OCI-LY7 (cell line): ENCODE results near the gene IFNL3. TPM values are rescaled to one million over a fixed set of nuclear protein-coding genes. Genes with fewer than 3 reads are reported as not detected.

Source experiments
- BruUV-seq: library from RNA; stranded (reverse); fragments of 400-500 nt; replicated peaks from 2 replicates; lab custom pipeline; 2021; lab: Mats Ljungman, UMichigan
- CTCF ChIA-PET: fragments of 300-600 bp; sonication (Branson Sonifier 250); formaldehyde crosslinking; loops from one replicate; lab custom pipeline; 2022; ENCODE audit warnings: antibody characterized with exemption; ENCODE audit not compliant: unreplicated experiment; lab: Charles Lee
- POLR2A ChIA-PET: fragments of 300-600 bp; sonication (Branson Sonifier 250); formaldehyde crosslinking; loops from one replicate; lab custom pipeline; 2022; ENCODE audit warnings: antibody characterized with exemption; lab: Charles Lee
- DNase-seq: peaks from one replicate; pipeline ENCODE4 v3.0.0-alpha.2; 2015; ENCODE audit warnings: low spot score
- H2AFZ ChIP-seq: fragments of 200-600 bp; sonication (generic), shearing (Covaris generic); 2 replicates; pipeline ENCODE4 v1.6.1; 2014; ENCODE audit warnings: mild to moderate bottlenecking, antibody characterized with exemption, low read length, moderate library complexity
- H3K27ac ChIP-seq: fragments of 200-600 bp; sonication (generic); 2 replicates; pipeline ENCODE4 v1.5.1; 2014; ENCODE audit warnings: mixed run types, low read depth, mild to moderate bottlenecking, moderate library complexity, low read length, inconsistent platforms; ENCODE audit not compliant: poor library complexity, severe bottlenecking
- H3K36me3 ChIP-seq: fragments of 200-600 bp; sonication (generic); 2 replicates; pipeline ENCODE4 v1.6.1; 2014; ENCODE audit warnings: mild to moderate bottlenecking, antibody characterized with exemption, low read length, moderate library complexity, mixed read lengths; ENCODE audit not compliant: insufficient read depth
- H3K4me1 ChIP-seq: fragments of 200-600 bp; sonication (generic); 2 replicates; pipeline ENCODE4 v1.5.1; 2014; ENCODE audit warnings: mild to moderate bottlenecking, low read length; ENCODE audit not compliant: insufficient read depth, poor library complexity, severe bottlenecking
- H3K4me2 ChIP-seq: fragments of 200-600 bp; sonication (generic); 2 replicates; pipeline ENCODE4 v1.6.1; 2014; ENCODE audit warnings: mild to moderate bottlenecking, low read length
- H3K4me3 ChIP-seq: fragments of 200-600 bp; sonication (generic); 2 replicates; pipeline ENCODE4 v1.5.1; 2014; ENCODE audit warnings: mild to moderate bottlenecking, low read depth, low read length; ENCODE audit not compliant: poor library complexity, severe bottlenecking
- H3K79me2 ChIP-seq: fragments of 200-600 bp; sonication (generic); 2 replicates; pipeline ENCODE4 v1.6.1; 2016; ENCODE audit warnings: low read depth, mild to moderate bottlenecking, low read length, moderate library complexity, mixed read lengths; ENCODE audit not compliant: insufficient read depth
- H3K9me2 ChIP-seq: fragments of 200-600 bp; sonication (generic); 2 replicates; pipeline ENCODE4 v1.6.1; 2016; ENCODE audit warnings: mild to moderate bottlenecking, low read length, mixed read lengths; ENCODE audit not compliant: insufficient read depth
- H3K9me3 ChIP-seq: fragments of 200-600 bp; sonication (generic); 2 replicates; pipeline ENCODE4 v1.6.1; 2014; ENCODE audit warnings: mild to moderate bottlenecking, mixed run types, low read length, mixed read lengths
- H4K20me1 ChIP-seq: fragments of 200-600 bp; sonication (generic); 2 replicates; pipeline ENCODE4 v1.6.1; 2014; ENCODE audit warnings: mild to moderate bottlenecking, antibody characterized with exemption, low read length, moderate library complexity, mixed read lengths; ENCODE audit not compliant: insufficient read depth
- CTCF ChIP-seq: fragments of 200-600 bp; sonication (generic); conservative IDR thresholded peaks from 2 replicates; pipeline ENCODE4 v1.5.1; 2014; ENCODE audit warnings: mild to moderate bottlenecking, antibody characterized with exemption, low read length, moderate library complexity, mixed read lengths
- EZH2phosphoT487 ChIP-seq: fragments of 200-600 bp; sonication (generic); IDR thresholded peaks from 2 replicates; pipeline ENCODE4 v1.6.1; 2018; ENCODE audit warnings: low read depth, borderline replicate concordance, mild to moderate bottlenecking, mixed run types, antibody characterized with exemption, low read length, moderate library complexity, mixed read lengths
- intact Hi-C: fragments of 100-400 bp; cut with micrococcal nuclease; formaldehyde crosslinking; loops from one replicate; pipeline ENCODE4 v1.10.0; 2022; ENCODE audit not compliant: unreplicated experiment
- total RNA-seq, 2 experiments: library from RNA; depleted of rRNA in 1 of 2; stranded (reverse); fragments of >200 nt in 1 of 2; shearing (Covaris generic) in 1 of 2; gene quantifications; 2 replicates each; pipeline ENCODE4 v1.2.3, GENCODE V29; 2014 to 2022

The IFNL3 gene
- total RNA-seq, 2 experiments from 2014 or later: not detected

DNA sequence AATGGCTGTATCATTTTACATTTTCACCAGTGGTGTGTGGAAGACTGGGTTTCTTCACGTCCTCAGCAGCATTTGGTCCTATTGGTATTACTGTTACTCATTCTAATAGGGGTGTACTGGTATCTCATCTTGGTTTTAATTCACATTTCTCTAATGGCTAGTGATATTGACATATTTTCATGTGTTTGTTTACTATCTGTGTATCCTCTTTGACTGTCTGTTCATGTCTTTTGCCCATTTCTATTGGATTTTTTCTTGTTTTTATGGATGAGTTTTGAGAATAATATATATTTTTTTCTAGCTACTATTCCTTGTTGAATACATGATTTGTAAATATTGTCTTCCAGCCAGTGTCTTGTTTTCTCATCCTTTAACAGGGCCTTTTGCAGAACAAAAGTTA, 37.2 kb upstream of the IFNL3 start:
- peaks cover 8% of the 10 kb centered on the region; the same call in 1 of the 2 replicates for H3K9me3 ChIP-seq
- DNase-seq: no peak
- no peak overlapping the region for H3K4me3 ChIP-seq
- no peaks in the 10 kb centered on the region for H3K79me2 ChIP-seq
- no peak overlapping the region for H2AFZ ChIP-seq
- BruUV-seq: no TSS peak
- H3K27ac ChIP-seq: no peak overlapping the region
- H3K4me1 ChIP-seq: no peaks in the 10 kb centered on the region
- intact Hi-C loops: no loop called here
- POLR2A ChIA-PET: no interaction called here
- no peaks in the 10 kb centered on the region for H3K36me3 ChIP-seq
- H3K9me2 ChIP-seq: no peaks in the 10 kb centered on the region
- CTCF ChIA-PET: no interaction called here
- H3K4me2 ChIP-seq: no peak overlapping the region
- no peak for TF ChIP-seq EZH2phosphoT487
- TF ChIP-seq CTCF: no peak
- no peaks in the 10 kb centered on the region for H4K20me1 ChIP-seq

GRCh38 chr19:39277598-39277997, 32.8 kb upstream of the IFNL3 start:
- Histone ChIP-seq H2AFZ (no peak overlapping the region), H3K9me3 (no peaks in the 10 kb centered on the region), H3K4me1 (no peaks in the 10 kb centered on the region), H3K36me3 (no peaks in the 10 kb centered on the region), H4K20me1 (no peaks in the 10 kb centered on the region), H3K9me2 (no peaks in the 10 kb centered on the region), H3K27ac (no peak overlapping the region), H3K79me2 (no peaks in the 10 kb centered on the region), H3K4me2 (no peak overlapping the region), H3K4me3 (no peak overlapping the region)
- ChIA-PET CTCF (no interaction called here), POLR2A (no interaction called here)
- no TSS peak for BruUV-seq
- intact Hi-C loops: no loop called here
- TF ChIP-seq CTCF (no peak), EZH2phosphoT487 (no peak)
- no peak for DNase-seq

DNA sequence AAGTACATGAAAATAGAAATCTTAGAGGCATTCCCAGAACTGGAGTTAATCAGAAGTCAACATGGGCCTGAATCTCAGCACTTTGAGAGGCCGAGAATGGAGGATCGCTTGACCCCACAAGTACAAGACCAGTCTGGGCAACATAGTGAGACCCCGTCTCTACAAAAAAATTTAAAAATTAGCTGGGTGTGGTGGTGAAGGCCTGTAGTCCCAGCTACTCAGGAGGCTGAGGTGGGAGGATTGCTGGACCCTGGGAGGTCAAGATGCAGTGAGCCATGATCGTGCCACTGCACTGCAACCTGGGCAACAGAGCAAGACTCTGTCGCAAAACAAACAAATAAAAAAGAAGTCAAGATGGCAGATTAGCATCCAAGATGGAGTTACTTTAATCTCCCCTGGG, 31.9 kb upstream of the IFNL3 start:
- BruUV-seq: no TSS peak
- CTCF ChIA-PET: no interaction called here

More for the DNA sequence above, 31.9 kb upstream of the IFNL3 start:
- TF ChIP-seq EZH2phosphoT487: no peak
- Histone ChIP-seq H3K4me3 (no peak overlapping the region), H3K4me1 (no peaks in the 10 kb centered on the region), H3K9me3 (no peaks in the 10 kb centered on the region), H3K9me2 (no peaks in the 10 kb centered on the region), H3K27ac (no peak overlapping the region), H3K36me3 (no peaks in the 10 kb centered on the region), H4K20me1 (no peaks in the 10 kb centered on the region), H3K4me2 (no peak overlapping the region), H2AFZ (no peak overlapping the region), H3K79me2 (no peaks in the 10 kb centered on the region)
- DNase-seq: no peak
- POLR2A ChIA-PET: no interaction called here
- intact Hi-C loops: no loop called here
